Eye (tissue), 1 donor: ENCODE data around the gene AQP3.
A peak's percentile ranks its signal among the peaks of the same experiment; 100 is the strongest.
"Not testable (repeated sequence)": the region's sequence is repeated elsewhere in the genome, so short reads cannot be mapped to it uniquely, and the experiment has no call there.

Source experiments
- DNase-seq: peaks from one replicate; pipeline ENCODE4 v3.0.0-alpha.2; 2015

AQP3 gene

GRCh38 chr9:33446946-33447798 lies at the start of gene AQP3:
Gene AQP3, minus strand, starts transcription at chr9:33447593. Its CDS starts 63 bp downstream, at chr9:33447530.
- DNase-seq, result peak; percentile 84

DNA sequence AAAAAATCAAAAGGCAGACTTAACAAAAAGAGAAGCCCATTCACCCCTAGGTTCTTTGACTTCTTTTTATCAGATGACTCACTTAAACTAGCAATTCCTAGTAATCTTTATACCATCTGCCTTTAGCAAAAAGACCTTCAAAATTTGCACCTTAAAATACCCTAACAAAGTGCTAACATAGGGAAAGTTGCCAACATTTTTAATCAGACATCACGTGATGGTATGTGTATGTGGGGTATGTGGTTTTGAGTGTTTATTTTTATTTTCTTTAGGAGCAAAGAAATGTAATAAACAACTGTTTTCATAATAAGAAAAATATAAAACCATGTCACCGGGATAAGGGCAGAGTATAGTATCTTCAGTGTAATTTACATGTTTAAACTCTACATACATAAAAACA lies 46.4 kb upstream of the AQP3 start:
- not testable (repeated sequence) for DNase-seq

- no peak for DNase-seq
Measured at GRCh38 chr9:33489066-33489465, 41.7 kb upstream of the AQP3 start.

- not testable (repeated sequence) for DNase-seq
Measured at GRCh38 chr9:33485312-33485711, 37.9 kb upstream of the AQP3 start.

- no peak for DNase-seq
Measured at GRCh38 chr9:33480976-33481375, 33.6 kb upstream of the AQP3 start.

- DNase-seq, result no peak
Measured at GRCh38 chr9:33480106-33480505, 32.7 kb upstream of the AQP3 start.

DNA sequence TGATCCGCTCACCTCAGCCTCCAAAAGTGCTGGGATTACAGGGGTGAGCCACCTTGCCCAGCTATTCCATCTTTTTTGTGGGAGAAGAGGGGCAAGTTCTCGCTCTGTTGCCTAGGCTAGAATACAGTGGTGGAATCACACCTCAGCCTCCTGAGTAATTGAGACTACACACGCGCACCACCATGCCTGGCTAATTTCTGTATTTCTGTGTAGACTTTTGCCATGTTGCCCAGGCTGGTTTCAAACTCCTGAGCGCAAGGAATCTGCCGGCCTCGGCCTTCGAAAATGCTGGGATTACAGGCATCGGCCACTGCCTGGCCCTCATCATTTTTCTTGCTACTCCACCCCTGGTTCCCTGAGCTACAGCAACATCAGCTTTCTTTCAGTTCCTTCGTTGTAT lies 29.1 kb upstream of the AQP3 start:
- no peak for DNase-seq

DNA sequence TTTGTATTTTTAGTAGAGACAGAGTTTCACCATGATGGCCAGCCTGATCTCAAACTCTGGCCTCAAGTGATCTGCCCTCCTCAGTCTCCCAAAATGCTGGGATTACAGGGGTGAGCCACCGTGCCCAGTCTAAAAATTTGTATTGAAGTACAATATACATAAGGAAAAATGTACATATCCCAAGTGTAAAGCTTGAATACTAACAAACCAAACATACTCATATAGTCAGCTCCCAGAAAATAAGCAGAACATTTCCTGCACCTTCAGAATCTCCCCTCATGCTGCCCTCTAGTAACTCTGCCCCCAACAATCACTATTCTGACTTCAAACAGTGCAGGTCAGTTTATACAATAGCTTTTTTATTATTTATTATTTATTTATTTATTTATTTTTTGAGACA lies 28.0 kb upstream of the AQP3 start:
- no peak for DNase-seq

GRCh38 chr9:33473643-33474352 lies 26.4 kb upstream of the AQP3 start, which contains the start of gene NOL6:
Gene NOL6, minus strand, starts transcription at chr9:33473924. Its CDS starts 82 bp downstream, at chr9:33473842.
- DNase-seq, result peak; percentile 100

DNA sequence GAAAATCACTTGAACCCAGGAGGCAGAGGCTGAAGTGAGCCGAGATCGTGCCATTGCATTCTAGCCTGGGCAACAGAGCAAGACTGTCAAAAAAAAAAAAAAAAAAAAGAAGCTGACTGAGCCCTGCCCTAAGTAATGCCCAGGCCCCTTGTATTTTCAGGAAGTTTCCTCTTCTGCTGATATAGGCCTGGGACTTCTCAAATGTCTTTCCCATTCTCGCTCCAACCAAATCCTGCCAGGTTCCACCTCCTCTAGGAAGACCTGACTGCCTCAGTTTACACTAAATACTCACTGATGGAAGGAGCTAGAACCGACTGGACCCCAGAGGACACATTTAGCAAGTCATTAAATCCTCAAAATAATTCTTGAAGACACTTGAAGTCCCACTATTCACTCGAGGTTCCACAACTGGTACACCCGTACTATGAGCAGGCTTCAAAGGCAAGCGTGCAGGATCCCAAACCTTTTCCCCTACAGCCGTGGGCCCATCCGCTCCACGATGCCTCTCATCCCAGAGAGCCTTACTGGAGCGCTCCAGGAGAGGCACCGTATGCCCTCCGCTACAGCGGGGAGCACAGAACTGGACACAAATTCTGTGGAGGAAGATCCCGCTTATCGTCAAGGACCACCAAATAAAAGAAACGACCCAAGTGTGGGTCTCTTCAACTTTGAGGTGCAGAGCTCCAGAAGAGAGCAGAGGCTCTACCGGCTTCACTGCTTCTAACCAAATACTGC lies 25.7 kb upstream of the AQP3 start:
- no peak for DNase-seq

- no peak for DNase-seq
Measured at GRCh38 chr9:33472171-33472880, 24.9 kb upstream of the AQP3 start.

DNA sequence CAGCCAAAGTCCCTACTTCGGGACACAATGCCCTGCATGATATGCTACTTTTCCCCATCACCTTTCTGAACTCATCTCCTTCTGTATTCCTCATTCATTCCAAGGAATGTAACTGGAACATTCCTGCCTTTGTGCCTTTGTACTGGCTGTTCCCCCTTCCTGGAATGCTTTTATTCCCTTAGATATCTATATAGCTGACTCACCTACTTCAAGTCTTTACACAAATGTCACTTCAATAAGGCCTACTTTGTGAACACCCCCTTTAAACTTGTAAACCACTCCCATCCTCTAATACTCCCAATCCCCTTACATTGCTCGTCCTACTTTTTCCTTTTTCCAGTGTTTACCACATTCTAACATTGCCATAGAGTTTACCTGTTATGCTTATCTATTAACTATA lies 24.0 kb upstream of the AQP3 start:
- DNase-seq, result no peak

GRCh38 chr9:33469891-33470290 lies 22.5 kb upstream of the AQP3 start:
- no peak for DNase-seq

- no peak for DNase-seq
Measured at GRCh38 chr9:33468797-33469621, 21.6 kb upstream of the AQP3 start.

DNA sequence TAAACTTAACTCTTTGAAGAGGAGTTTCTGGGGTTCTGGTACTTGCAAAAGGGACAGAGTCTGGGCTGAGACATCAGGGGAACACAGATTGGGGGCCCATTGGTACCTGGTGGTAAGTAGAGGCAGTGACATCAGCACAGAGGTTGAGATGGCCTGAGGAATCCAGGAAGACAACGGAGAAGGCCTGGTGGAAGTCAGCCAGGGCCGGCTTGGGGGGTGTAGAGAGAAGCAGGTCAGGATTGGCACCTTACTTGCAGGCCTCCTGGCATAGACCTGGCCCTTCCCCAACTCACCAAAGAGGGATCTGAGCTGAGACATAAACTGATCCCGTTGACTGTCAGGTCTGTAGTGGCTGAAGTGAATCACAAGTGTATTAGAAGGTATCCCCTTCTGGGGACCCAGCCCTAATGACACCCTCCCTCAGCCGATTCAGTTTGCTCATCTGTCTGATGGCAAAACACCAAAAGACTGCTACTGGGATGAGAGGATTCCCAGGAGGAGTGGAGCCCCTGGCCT lies 20.9 kb upstream of the AQP3 start:
- DNase-seq, result no peak

DNA sequence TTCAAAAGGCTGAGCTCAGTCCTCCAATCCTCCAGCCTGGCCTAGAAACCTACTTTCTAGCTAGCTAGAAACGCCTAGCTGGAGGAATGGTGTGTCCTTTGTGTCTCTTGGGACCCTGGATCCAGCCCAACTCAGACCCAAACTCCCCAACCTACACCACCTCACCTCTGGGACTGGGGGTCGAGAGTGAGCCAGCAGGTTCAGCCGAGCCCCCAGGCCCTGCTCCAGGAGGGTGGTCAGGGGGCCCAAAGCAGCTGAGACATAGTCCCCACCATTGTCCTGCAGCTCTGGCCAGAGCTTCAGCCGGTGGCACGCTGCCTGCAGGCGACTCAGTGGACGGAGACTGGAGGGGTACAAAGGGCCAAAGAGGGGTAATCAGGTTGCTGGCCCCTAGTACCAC lies 20.1 kb upstream of the AQP3 start:
- DNase-seq, result no peak

- DNase-seq, result peak; percentile 64
Measured at GRCh38 chr9:33466565-33467495, 19.4 kb upstream of the AQP3 start.

GRCh38 chr9:33465596-33466564 lies 18.5 kb upstream of the AQP3 start:
- DNase-seq, result no peak

GRCh38 chr9:33465096-33465495 lies 17.7 kb upstream of the AQP3 start:
- DNase-seq, result no peak
